Esophagus squamous epithelium (tissue), 4 donors: ENCODE measurements around the gene IL17RE.

Experiments used
- POLR2A ChIP-seq, 4 donors: fragments of 450-650 bp; IDR thresholded peaks; one replicate each; pipeline ENCODE4 v1.6.1; 2017; ENCODE audit warnings: antibody characterized with exemption in 4 of 4, mild to moderate bottlenecking in 4 of 4, moderate library complexity in 3 of 4
- TF ChIP-seq, protein P1 (sequence below), 6 experiments: fragments of 450-650 bp in 4 of 6; fragments of 200-600 bp in 2 of 6; sonication (generic) in 2 of 6; IDR thresholded peaks; one replicate each; pipeline ENCODE4 v1.5.1; 2016 to 2019; ENCODE audit warnings: antibody characterized with exemption in 6 of 6, mild to moderate bottlenecking in 4 of 6, moderate library complexity in 4 of 6

DNA sequence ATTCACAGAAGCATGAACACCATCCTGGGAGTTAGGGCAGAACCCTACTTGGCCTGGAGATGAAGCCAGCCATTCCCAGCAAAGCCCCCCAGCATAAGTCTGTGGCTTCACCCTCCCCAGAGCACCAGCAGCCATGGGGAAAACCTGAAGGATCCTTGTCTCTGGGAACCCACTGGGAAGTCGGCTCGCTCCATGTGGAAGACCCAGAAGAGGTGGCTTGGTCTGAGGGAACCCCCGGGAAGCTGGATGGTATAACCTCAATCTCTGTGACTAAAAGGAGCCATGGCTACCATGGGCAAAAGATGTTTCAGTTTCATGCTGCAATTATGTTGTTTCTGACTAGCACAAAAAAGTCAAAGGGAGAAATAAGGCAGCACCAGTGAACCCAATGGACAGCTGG is 47.1 kb upstream of the IL17RE start:
- TF ChIP-seq, protein P1, sequence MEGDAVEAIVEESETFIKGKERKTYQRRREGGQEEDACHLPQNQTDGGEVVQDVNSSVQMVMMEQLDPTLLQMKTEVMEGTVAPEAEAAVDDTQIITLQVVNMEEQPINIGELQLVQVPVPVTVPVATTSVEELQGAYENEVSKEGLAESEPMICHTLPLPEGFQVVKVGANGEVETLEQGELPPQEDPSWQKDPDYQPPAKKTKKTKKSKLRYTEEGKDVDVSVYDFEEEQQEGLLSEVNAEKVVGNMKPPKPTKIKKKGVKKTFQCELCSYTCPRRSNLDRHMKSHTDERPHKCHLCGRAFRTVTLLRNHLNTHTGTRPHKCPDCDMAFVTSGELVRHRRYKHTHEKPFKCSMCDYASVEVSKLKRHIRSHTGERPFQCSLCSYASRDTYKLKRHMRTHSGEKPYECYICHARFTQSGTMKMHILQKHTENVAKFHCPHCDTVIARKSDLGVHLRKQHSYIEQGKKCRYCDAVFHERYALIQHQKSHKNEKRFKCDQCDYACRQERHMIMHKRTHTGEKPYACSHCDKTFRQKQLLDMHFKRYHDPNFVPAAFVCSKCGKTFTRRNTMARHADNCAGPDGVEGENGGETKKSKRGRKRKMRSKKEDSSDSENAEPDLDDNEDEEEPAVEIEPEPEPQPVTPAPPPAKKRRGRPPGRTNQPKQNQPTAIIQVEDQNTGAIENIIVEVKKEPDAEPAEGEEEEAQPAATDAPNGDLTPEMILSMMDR (IDR thresholded peaks at IDR 0.05): no peak
- no peak for TF ChIP-seq POLR2A (IDR thresholded peaks at IDR 0.05)
